Kidney (tissue), 14 donors: ENCODE results near the gene CLN6. TPM values are rescaled to one million over a fixed set of nuclear protein-coding genes. Genes with fewer than 3 reads are reported as not detected.

Source experiments
- DNase-seq, 5 donors: peaks; one replicate each; pipeline ENCODE4 v3.0.0-alpha.2; 2013 to 2020
- FAIRE-seq: peaks from 2 replicates; lab custom pipeline; 2012; peaks lifted over from hg19 to GRCh38; lab: Jason Lieb, UNC
- H3K27ac ChIP-seq, 2 donors: one replicate each; pipeline ENCODE4 v1.7.0; 2013; ENCODE audit warnings: low read depth in 2 of 2, low read length in 2 of 2, inconsistent platforms in 1 of 2
- H3K27me3 ChIP-seq: one replicate; pipeline ENCODE4 v1.7.1; 2013; ENCODE audit warnings: low read length, inconsistent platforms; ENCODE audit not compliant: control insufficient read depth, insufficient read depth
- H3K36me3 ChIP-seq, 3 donors: one replicate each; pipeline versions ENCODE4 v1.7.0 to v1.7.1; 2013; ENCODE audit warnings: low read length in 3 of 3, control low read depth in 1 of 3, inconsistent platforms in 1 of 3; ENCODE audit not compliant: insufficient read depth in 3 of 3, control insufficient read depth in 2 of 3
- H3K4me1 ChIP-seq, 3 donors: one replicate each; pipeline versions ENCODE4 v1.7.0 to v1.7.1; 2013; ENCODE audit warnings: low read length in 3 of 3, inconsistent platforms in 1 of 3, low read depth in 1 of 3; ENCODE audit not compliant: control insufficient read depth in 2 of 3, insufficient read depth in 2 of 3
- H3K4me3 ChIP-seq, 3 donors: one replicate each; pipeline versions ENCODE4 v1.7.0 to v1.8.1; 2013; ENCODE audit warnings: low read length in 3 of 3, control low read depth in 1 of 3, inconsistent platforms in 1 of 3
- H3K9ac ChIP-seq, 3 donors: one replicate each; pipeline versions ENCODE4 v1.7.0 to v1.7.1; 2013; ENCODE audit warnings: low read length in 3 of 3, control low read depth in 1 of 3, inconsistent platforms in 1 of 3
- H3K9me3 ChIP-seq, 3 donors: one replicate each; pipeline versions ENCODE4 v1.7.0 to v1.7.1; 2013; ENCODE audit warnings: low read length in 3 of 3, control low read depth in 1 of 3, inconsistent platforms in 1 of 3; ENCODE audit not compliant: control insufficient read depth in 2 of 3, insufficient read depth in 1 of 3
- intact Hi-C: fragments of 100-400 bp; cut with DNase I; formaldehyde crosslinking; loops from one replicate; pipeline ENCODE4 v1.11.1; 2022
- polyA plus RNA-seq: library from polyadenylated mRNA; stranded (reverse); fragments of 350-450 nt; fragmentation: Illumina TruSeq; extraction: RNeasy Lipid Tissue Mini Kit (QIAGEN cat#74804); gene quantifications from one replicate; pipeline ENCODE4 v1.2.3, GENCODE V29; 2014; ENCODE audit warnings: low read depth, low replicate concordance; ENCODE audit not compliant: insufficient read depth
- total RNA-seq: library from RNA; stranded (reverse); fragmentation: NEBNext Ultra II Directional; extraction: Animal tissue kit (Norgen Biotek cat#: 25700); gene quantifications from one replicate; pipeline ENCODE4 v1.2.1, GENCODE V29; 2021
- TF ChIP-seq, protein P1 (sequence below): IDR thresholded peaks from 3 replicates; pipeline ENCODE4 v1.5.1; 2012; ENCODE audit warnings: mild to moderate bottlenecking, moderate library complexity, borderline replicate concordance; ENCODE audit not compliant: insufficient read depth; ENCODE audit errors: extremely low read depth
- donor health status: control.
- donor health status: control.
- donor health status: control.
- donor health status: control.
- donor health status: control.
- donor health status: DM: yes; HTN: yes; CAD: no.
- donor health status: Normal renal cell carcinoma (clear cell type).

Gene CLN6
- total and polyA plus RNA-seq, 2 donors from 2014 or later: 30.8 to 36.6 TPM

- Histone ChIP-seq H3K27me3 (no peaks in the 10 kb centered on the region), H3K4me3 (no peak overlapping the region), H3K27ac (no peak overlapping the region), H3K9ac (no peak overlapping the region), H3K4me1 (peaks cover 0 to 17% (median 10%) of the 10 kb centered on the region in 3 donors), H3K36me3 (peaks cover 0 to 3% (median 0%) of the 10 kb centered on the region in 3 donors), H3K9me3 (no peaks in the 10 kb centered on the region)
- FAIRE-seq (no peak), DNase-seq (no peak)
- TF ChIP-seq, protein P1, sequence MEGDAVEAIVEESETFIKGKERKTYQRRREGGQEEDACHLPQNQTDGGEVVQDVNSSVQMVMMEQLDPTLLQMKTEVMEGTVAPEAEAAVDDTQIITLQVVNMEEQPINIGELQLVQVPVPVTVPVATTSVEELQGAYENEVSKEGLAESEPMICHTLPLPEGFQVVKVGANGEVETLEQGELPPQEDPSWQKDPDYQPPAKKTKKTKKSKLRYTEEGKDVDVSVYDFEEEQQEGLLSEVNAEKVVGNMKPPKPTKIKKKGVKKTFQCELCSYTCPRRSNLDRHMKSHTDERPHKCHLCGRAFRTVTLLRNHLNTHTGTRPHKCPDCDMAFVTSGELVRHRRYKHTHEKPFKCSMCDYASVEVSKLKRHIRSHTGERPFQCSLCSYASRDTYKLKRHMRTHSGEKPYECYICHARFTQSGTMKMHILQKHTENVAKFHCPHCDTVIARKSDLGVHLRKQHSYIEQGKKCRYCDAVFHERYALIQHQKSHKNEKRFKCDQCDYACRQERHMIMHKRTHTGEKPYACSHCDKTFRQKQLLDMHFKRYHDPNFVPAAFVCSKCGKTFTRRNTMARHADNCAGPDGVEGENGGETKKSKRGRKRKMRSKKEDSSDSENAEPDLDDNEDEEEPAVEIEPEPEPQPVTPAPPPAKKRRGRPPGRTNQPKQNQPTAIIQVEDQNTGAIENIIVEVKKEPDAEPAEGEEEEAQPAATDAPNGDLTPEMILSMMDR: no peak
- intact Hi-C loops: no loop called here
Measured at GRCh38 chr15:68201153-68201878, 28.2 kb downstream of the CLN6 start.

DNA sequence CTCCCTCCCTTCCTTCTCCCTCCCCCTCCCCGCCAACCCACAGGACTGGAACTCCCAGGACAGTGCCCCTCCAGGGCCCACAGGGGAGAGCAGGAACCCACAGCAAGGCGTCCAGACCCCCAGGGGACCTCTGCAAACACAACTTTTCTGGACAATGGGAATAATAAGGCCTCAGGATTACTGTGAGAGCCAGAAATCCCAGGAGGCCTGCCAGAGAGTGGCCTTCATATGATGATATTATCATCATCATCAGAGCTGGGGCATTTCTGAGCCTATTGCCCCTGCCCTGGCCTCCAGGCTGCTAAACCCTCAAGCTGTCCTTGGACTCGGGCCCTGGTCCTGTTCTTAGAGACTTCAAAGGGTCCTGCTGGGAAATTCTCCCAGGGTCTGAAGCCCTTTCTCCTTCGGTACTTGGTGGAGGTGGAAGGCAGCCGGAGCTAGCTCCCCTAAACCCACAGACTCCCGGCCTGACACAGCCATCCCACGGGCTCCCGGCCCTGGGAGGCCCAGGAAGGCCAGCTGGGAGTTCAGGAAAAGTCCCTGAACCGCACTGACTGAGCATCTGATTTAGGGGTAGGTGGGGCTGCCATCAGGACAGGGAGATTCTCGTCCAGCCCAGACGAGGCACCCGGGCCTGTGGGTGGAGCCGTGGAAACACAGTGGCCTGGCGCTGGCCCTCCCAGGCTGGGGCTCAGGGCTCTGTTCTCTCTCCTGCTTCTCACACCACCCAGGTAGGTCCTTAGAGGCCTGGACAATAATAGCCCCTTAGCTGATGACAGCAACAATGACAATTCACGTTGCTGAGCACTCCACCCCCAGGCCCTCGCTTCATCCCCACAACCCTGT is 29.3 kb downstream of the CLN6 start:
- H3K4me3 ChIP-seq: no peak overlapping the region
- intact Hi-C loops: no loop called here
- peaks cover 0 to 8% (median 6%) of the 10 kb centered on the region in 3 donors for H3K4me1 ChIP-seq
- no peak for FAIRE-seq
- no peak overlapping the region for H3K9ac ChIP-seq
- no peak overlapping the region for H3K27ac ChIP-seq
- no peaks in the 10 kb centered on the region for H3K27me3 ChIP-seq
- TF ChIP-seq, protein P1: no peak
- H3K9me3 ChIP-seq: no peaks in the 10 kb centered on the region
- peaks cover 0 to 3% (median 0%) of the 10 kb centered on the region in 3 donors for H3K36me3 ChIP-seq
- DNase-seq: peak in 1 of 5 donors; percentile 70

DNA sequence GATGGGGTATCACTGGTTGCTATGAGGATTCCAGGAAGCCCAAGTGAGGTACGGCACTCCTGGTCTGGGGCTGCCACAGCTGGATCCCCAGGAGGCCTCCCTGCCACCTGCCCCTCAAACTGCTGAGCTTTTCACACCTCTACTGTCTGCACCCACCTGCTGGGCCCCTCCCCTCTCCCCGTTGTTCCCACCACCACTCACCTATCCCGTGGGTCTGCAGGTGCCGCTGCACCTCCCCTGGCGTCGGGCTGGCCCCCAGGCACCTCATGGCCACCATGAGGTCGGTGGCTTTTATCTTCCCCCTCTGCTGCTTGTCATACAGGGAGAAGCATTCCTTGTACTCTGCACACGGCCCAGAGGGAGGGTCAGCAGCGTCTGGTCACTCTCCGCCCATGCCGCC is 30.2 kb downstream of the CLN6 start:
- H3K9ac ChIP-seq: no peak overlapping the region
- DNase-seq: peak in 1 of 5 donors; percentile 55

More for the DNA sequence above, 30.2 kb downstream of the CLN6 start:
- intact Hi-C loops: no loop called here
- no peak overlapping the region for H3K4me3 ChIP-seq
- no peak for FAIRE-seq
- H3K9me3 ChIP-seq: no peaks in the 10 kb centered on the region
- H3K36me3 ChIP-seq: peaks cover 0 to 3% (median 0%) of the 10 kb centered on the region in 3 donors
- peaks cover 0 to 8% (median 3%) of the 10 kb centered on the region in 3 donors for H3K4me1 ChIP-seq
- no peak overlapping the region for H3K27ac ChIP-seq
- TF ChIP-seq, protein P1: no peak
- H3K27me3 ChIP-seq: no peaks in the 10 kb centered on the region
